Dermis blood vessel endothelial cell (primary cell): ENCODE data around the gene HIGD2B. TPM values are rescaled to one million over a fixed set of nuclear protein-coding genes. Genes with fewer than 3 reads are reported as not detected.
A peak's percentile ranks its signal among the peaks of the same experiment; 100 is the strongest.
"Not testable (repeated sequence)": the region's sequence is repeated elsewhere in the genome, so short reads cannot be mapped to it uniquely, and the experiment has no call there.

Experiments used
- DNase-seq: peaks from one replicate; pipeline ENCODE4 v3.0.0; 2010
- total RNA-seq: library from RNA; depleted of rRNA; stranded (reverse); fragments of >200 nt; gene quantifications from 2 replicates; pipeline ENCODE4 v1.2.3, GENCODE V29; 2014

Gene HIGD2B
- total RNA-seq = not detected in 2 replicates

- peak; percentile 88 for DNase-seq
Observed at GRCh38 chr15:72685925-72686794, at the start of gene HIGD2B, which contains the start of gene BBS4. Gene HIGD2B (minus strand): TSS chr15:72686182. CDS start chr15:72676374, 9,808 bp downstream. Gene BBS4 (plus strand): TSS chr15:72686207. CDS start chr15:72686228, 21 bp downstream.

GRCh38 chr15:72735111-72735510, 49.1 kb upstream of the HIGD2B start:
- DNase-seq = no peak

- DNase-seq = no peak
Observed at GRCh38 chr15:72733941-72734738, 48.2 kb upstream of the HIGD2B start.

GRCh38 chr15:72732516-72732915, 46.5 kb upstream of the HIGD2B start:
- no peak for DNase-seq

- DNase-seq = no peak
Observed at GRCh38 chr15:72732086-72732485, 46.1 kb upstream of the HIGD2B start.

GRCh38 chr15:72728821-72729220, 42.8 kb upstream of the HIGD2B start:
- no peak for DNase-seq

GRCh38 chr15:72728249-72728648, 42.3 kb upstream of the HIGD2B start:
- not testable (repeated sequence) for DNase-seq

GRCh38 chr15:72727154-72727553, 41.2 kb upstream of the HIGD2B start:
- DNase-seq = no peak

GRCh38 chr15:72725851-72726250, 39.9 kb upstream of the HIGD2B start:
- DNase-seq = not testable (repeated sequence)

GRCh38 chr15:72725446-72725845, 39.5 kb upstream of the HIGD2B start:
- no peak for DNase-seq

GRCh38 chr15:72724028-72724427, 38.0 kb upstream of the HIGD2B start:
- no peak for DNase-seq

- DNase-seq = peak; percentile 85
Observed at GRCh38 chr15:72722071-72722696, 36.2 kb upstream of the HIGD2B start.

- DNase-seq = not testable (repeated sequence)
Observed at GRCh38 chr15:72708551-72709303, 22.7 kb upstream of the HIGD2B start.

- no peak for DNase-seq
Observed at GRCh38 chr15:72706266-72706665, 20.3 kb upstream of the HIGD2B start.

GRCh38 chr15:72700076-72700475, 14.1 kb upstream of the HIGD2B start:
- DNase-seq = no peak

- DNase-seq = no peak
Observed at GRCh38 chr15:72698938-72699337, 13.0 kb upstream of the HIGD2B start.

- no peak for DNase-seq
Observed at GRCh38 chr15:72690938-72691337, 5.0 kb upstream of the HIGD2B start.

- DNase-seq = no peak
Observed at GRCh38 chr15:72688697-72689096, 2.7 kb upstream of the HIGD2B start.

GRCh38 chr15:72685301-72685924, 569 bp downstream of the HIGD2B start:
- DNase-seq = no peak

- no peak for DNase-seq
Observed at GRCh38 chr15:72682772-72683171, 3.2 kb downstream of the HIGD2B start.

GRCh38 chr15:72680931-72681330, 5.1 kb downstream of the HIGD2B start:
- no peak for DNase-seq

GRCh38 chr15:72676838-72677237, 9.1 kb downstream of the HIGD2B start:
- no peak for DNase-seq
